ENCODE measurements around the gene RARRES2.

- no peak for TF ChIP-seq REST (IDR thresholded peaks at IDR 0.05; ENCODE audit: low read depth, low read length)
- no peak for TF ChIP-seq CTCF (IDR thresholded peaks at IDR 0.05)
- no peak for TF ChIP-seq TAF1 (IDR thresholded peaks at IDR 0.05; ENCODE audit: borderline replicate concordance, low read depth, low read length)
- no peak for TF ChIP-seq USF2 (IDR thresholded peaks at IDR 0.05; ENCODE audit: borderline replicate concordance, low read depth, low read length)
- no peak for TF ChIP-seq YY1 (IDR thresholded peaks at IDR 0.05; ENCODE audit: low read depth)
- TF ChIP-seq USF1 (IDR thresholded peaks at IDR 0.05; ENCODE audit: borderline replicate concordance, low read depth), result no peak
- TF ChIP-seq RFX5 (IDR thresholded peaks at IDR 0.05; ENCODE audit: low read length), result no peak
- TF ChIP-seq RAD21 (IDR thresholded peaks at IDR 0.05; ENCODE audit: low read length), result no peak
- no peak for TF ChIP-seq RCOR1 (IDR thresholded peaks at IDR 0.05; ENCODE audit: low read length)
- TF ChIP-seq POLR2AphosphoS5 (IDR thresholded peaks at IDR 0.05; ENCODE audit: low read depth, low read length), result no peak
- TF ChIP-seq TCF12 (IDR thresholded peaks at IDR 0.05), result no peak
These were observed 22.4 kb upstream of the RARRES2 start for GRCh38 chr7:150363872-150364271.

Data from SK-N-SH (cell line).